GM23338 (cell line): ENCODE results near the gene CFAP100. TPM values are rescaled to one million over a fixed set of nuclear protein-coding genes. Genes with fewer than 3 reads are reported as not detected.
A peak's percentile ranks its signal among the peaks of the same experiment; 100 is the strongest.

Experiments used
- ATAC-seq: fragments of 200-7000 bp; cut with Tn5 transposase; 3 replicates; pipeline ENCODE4 v1.9.1; 2020
- DNase-seq: peaks from one replicate; pipeline ENCODE4 v3.0.0-alpha.2; 2015; ENCODE audit warnings: low spot score
- H2AFZ ChIP-seq: fragments of 200-600 bp; sonication (generic); 2 replicates; pipeline ENCODE4 v1.8.0; 2016; ENCODE audit warnings: antibody characterized with exemption, mild to moderate bottlenecking, moderate library complexity
- H3F3A ChIP-seq: fragments of 200-600 bp; sonication (generic); replicated peaks from 2 replicates; pipeline ENCODE4 v1.8.0; 2017; ENCODE audit warnings: antibody characterized with exemption, mixed run types, low read depth
- H3K27ac ChIP-seq: fragments of 200-600 bp; sonication (generic); 2 replicates; pipeline ENCODE4 v1.6.1; 2016; ENCODE audit warnings: low read depth
- H3K27me3 ChIP-seq: fragments of 200-600 bp; sonication (generic); 2 replicates; pipeline ENCODE4 v1.8.0; 2016; ENCODE audit warnings: mild to moderate bottlenecking, mixed run types, moderate library complexity; ENCODE audit not compliant: insufficient read depth
- H3K36me3 ChIP-seq: fragments of 200-600 bp; sonication (generic); 2 replicates; pipeline ENCODE4 v1.8.0; 2016; ENCODE audit warnings: mild to moderate bottlenecking; ENCODE audit not compliant: insufficient read depth
- H3K4me1 ChIP-seq: fragments of 200-600 bp; sonication (generic); 2 replicates; pipeline ENCODE4 v1.8.0; 2016; ENCODE audit warnings: mild to moderate bottlenecking, moderate library complexity; ENCODE audit not compliant: insufficient read depth
- H3K4me2 ChIP-seq: fragments of 200-600 bp; sonication (generic); 2 replicates; pipeline ENCODE4 v1.7.1; 2017; ENCODE audit warnings: mixed run types
- H3K4me3 ChIP-seq: fragments of 200-600 bp; sonication (generic); 2 replicates; pipeline ENCODE4 v1.6.1; 2016; ENCODE audit warnings: mixed run types
- H3K79me2 ChIP-seq: fragments of 200-600 bp; sonication (generic); replicated peaks from 2 replicates; pipeline ENCODE4 v1.8.0; 2017; ENCODE audit warnings: mild to moderate bottlenecking; ENCODE audit not compliant: insufficient read depth
- H3K9me2 ChIP-seq: fragments of 200-600 bp; sonication (generic); 2 replicates; pipeline ENCODE4 v1.8.0; 2017; ENCODE audit not compliant: insufficient read depth
- H4K20me1 ChIP-seq: fragments of 200-600 bp; sonication (generic); replicated peaks from 2 replicates; pipeline ENCODE4 v1.8.0; 2017; ENCODE audit warnings: mild to moderate bottlenecking; ENCODE audit not compliant: insufficient read depth
- H3K27ac Mint-ChIP-seq: 2 replicates; pipeline ENCODE4 v1.8.0; 2020; ENCODE audit warnings: inconsistent platforms, mild to moderate bottlenecking, moderate library complexity, mixed read lengths
- H3K27me3 Mint-ChIP-seq: 3 replicates; pipeline ENCODE4 v1.8.0; 2022; ENCODE audit warnings: low read depth, mild to moderate bottlenecking, moderate library complexity, mixed read lengths, inconsistent platforms; ENCODE audit not compliant: insufficient read depth, poor library complexity
- H3K36me3 Mint-ChIP-seq: 3 replicates; pipeline ENCODE4 v1.8.0; 2021; ENCODE audit warnings: low read depth, mild to moderate bottlenecking, inconsistent platforms, moderate library complexity, mixed read lengths
- H3K4me1 Mint-ChIP-seq: 3 replicates; pipeline ENCODE4 v1.8.0; 2020; ENCODE audit warnings: mild to moderate bottlenecking, inconsistent platforms, mixed read lengths
- H3K4me3 Mint-ChIP-seq: 3 replicates; pipeline ENCODE4 v1.8.0; 2021; ENCODE audit warnings: moderate library complexity, mild to moderate bottlenecking, inconsistent platforms, mixed read lengths
- H3K9me3 Mint-ChIP-seq: 3 replicates; pipeline ENCODE4 v1.8.0; 2020; ENCODE audit warnings: moderate library complexity, mild to moderate bottlenecking, inconsistent platforms, mixed read lengths
- EZH2phosphoT487 ChIP-seq: fragments of 200-600 bp; sonication (generic); IDR thresholded peaks from one replicate; pipeline ENCODE4 v1.8.1; 2018; ENCODE audit warnings: antibody characterized with exemption; ENCODE audit not compliant: unreplicated experiment
- ZNF114 ChIP-seq: fragments of 250-450 bp; sonication (Bioruptor Pico); IDR thresholded peaks from 2 replicates; pipeline ENCODE4 v1.5.0; 2020; ENCODE audit warnings: mild to moderate bottlenecking, moderate library complexity
- polyA plus RNA-seq: library from polyadenylated mRNA; unstranded; fragments of >200 nt; fragmentation: Nextera tagmentation; extraction: Ambion mirVana; gene quantifications from 2 replicates; pipeline ENCODE4 v1.2.1, GENCODE V29; 2016
- total RNA-seq: library from RNA; depleted of rRNA; stranded (reverse); fragments of >200 nt; shearing (Covaris generic); gene quantifications from 2 replicates; pipeline ENCODE4 v1.2.3, GENCODE V29; 2014
- TF ChIP-seq, protein P1 (sequence below): fragments of 250-450 bp; sonication (Bioruptor Pico); IDR thresholded peaks from 2 replicates; pipeline ENCODE4 v1.5.0; 2020; ENCODE audit warnings: mild to moderate bottlenecking, moderate library complexity
- TF ChIP-seq, protein P2 (sequence below): IDR thresholded peaks from one replicate; pipeline ENCODE4 v1.6.1; 2018; ENCODE audit warnings: antibody characterized with exemption; ENCODE audit not compliant: unreplicated experiment
- TF ChIP-seq, protein P3 (sequence below): IDR thresholded peaks from 2 replicates; pipeline ENCODE4 v1.6.1; 2016; ENCODE audit warnings: antibody characterized with exemption

The CFAP100 gene
- total and polyA plus RNA-seq, 2 experiments from 2014 or later = 0.07 TPM; not detected in 1

DNA sequence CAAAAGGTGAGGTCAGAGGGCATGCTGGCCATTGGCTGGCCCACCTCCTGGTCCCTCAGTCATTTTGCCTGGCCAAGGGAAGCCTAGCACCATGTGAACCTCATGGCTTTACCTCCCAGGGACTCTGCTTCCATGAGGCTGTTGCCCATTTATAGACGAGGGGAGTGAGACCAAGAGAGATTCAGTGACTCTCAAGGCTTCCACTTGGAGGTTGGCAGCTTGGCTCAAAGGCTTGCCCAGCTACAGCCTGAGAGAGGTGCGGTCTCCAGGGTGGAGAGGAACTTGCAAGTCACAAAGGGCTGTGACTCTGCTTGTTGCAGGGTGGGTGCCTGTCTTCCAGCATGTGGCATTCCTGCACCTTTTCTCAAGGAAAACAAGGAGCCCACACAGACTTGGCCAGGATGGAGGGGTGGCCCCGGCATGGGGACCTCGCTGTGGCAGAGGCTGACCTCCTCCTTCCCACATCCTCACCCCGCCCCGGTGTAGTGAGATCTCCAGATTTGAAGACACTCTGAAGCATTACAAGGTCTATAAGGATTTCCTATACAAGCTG, 24.5 kb downstream of the CFAP100 start (continued):
- TF ChIP-seq, protein P1, sequence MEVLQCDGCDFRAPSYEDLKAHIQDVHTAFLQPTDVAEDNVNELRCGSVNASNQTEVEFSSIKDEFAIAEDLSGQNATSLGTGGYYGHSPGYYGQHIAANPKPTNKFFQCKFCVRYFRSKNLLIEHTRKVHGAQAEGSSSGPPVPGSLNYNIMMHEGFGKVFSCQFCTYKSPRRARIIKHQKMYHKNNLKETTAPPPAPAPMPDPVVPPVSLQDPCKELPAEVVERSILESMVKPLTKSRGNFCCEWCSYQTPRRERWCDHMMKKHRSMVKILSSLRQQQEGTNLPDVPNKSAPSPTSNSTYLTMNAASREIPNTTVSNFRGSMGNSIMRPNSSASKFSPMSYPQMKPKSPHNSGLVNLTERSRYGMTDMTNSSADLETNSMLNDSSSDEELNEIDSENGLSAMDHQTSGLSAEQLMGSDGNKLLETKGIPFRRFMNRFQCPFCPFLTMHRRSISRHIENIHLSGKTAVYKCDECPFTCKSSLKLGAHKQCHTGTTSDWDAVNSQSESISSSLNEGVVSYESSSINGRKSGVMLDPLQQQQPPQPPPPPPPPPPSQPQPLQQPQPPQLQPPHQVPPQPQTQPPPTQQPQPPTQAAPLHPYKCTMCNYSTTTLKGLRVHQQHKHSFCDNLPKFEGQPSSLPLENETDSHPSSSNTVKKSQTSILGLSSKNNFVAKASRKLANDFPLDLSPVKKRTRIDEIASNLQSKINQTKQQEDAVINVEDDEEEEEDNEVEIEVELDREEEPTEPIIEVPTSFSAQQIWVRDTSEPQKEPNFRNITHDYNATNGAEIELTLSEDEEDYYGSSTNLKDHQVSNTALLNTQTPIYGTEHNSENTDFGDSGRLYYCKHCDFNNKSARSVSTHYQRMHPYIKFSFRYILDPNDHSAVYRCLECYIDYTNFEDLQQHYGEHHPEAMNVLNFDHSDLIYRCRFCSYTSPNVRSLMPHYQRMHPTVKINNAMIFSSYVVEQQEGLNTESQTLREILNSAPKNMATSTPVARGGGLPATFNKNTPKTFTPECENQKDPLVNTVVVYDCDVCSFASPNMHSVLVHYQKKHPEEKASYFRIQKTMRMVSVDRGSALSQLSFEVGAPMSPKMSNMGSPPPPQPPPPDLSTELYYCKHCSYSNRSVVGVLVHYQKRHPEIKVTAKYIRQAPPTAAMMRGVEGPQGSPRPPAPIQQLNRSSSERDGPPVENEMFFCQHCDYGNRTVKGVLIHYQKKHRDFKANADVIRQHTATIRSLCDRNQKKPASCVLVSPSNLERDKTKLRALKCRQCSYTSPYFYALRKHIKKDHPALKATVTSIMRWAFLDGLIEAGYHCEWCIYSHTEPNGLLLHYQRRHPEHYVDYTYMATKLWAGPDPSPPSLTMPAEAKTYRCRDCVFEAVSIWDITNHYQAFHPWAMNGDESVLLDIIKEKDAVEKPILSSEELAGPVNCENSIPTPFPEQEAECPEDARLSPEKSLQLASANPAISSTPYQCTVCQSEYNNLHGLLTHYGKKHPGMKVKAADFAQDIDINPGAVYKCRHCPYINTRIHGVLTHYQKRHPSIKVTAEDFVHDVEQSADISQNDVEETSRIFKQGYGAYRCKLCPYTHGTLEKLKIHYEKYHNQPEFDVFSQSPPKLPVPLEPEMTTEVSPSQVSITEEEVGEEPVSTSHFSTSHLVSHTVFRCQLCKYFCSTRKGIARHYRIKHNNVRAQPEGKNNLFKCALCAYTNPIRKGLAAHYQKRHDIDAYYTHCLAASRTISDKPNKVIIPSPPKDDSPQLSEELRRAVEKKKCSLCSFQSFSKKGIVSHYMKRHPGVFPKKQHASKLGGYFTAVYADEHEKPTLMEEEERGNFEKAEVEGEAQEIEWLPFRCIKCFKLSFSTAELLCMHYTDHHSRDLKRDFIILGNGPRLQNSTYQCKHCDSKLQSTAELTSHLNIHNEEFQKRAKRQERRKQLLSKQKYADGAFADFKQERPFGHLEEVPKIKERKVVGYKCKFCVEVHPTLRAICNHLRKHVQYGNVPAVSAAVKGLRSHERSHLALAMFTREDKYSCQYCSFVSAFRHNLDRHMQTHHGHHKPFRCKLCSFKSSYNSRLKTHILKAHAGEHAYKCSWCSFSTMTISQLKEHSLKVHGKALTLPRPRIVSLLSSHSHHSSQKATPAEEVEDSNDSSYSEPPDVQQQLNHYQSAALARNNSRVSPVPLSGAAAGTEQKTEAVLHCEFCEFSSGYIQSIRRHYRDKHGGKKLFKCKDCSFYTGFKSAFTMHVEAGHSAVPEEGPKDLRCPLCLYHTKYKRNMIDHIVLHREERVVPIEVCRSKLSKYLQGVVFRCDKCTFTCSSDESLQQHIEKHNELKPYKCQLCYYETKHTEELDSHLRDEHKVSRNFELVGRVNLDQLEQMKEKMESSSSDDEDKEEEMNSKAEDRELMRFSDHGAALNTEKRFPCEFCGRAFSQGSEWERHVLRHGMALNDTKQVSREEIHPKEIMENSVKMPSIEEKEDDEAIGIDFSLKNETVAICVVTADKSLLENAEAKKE (CRISPR knock-in tag) = no peak
- TF ChIP-seq EZH2phosphoT487 = no peak

DNA sequence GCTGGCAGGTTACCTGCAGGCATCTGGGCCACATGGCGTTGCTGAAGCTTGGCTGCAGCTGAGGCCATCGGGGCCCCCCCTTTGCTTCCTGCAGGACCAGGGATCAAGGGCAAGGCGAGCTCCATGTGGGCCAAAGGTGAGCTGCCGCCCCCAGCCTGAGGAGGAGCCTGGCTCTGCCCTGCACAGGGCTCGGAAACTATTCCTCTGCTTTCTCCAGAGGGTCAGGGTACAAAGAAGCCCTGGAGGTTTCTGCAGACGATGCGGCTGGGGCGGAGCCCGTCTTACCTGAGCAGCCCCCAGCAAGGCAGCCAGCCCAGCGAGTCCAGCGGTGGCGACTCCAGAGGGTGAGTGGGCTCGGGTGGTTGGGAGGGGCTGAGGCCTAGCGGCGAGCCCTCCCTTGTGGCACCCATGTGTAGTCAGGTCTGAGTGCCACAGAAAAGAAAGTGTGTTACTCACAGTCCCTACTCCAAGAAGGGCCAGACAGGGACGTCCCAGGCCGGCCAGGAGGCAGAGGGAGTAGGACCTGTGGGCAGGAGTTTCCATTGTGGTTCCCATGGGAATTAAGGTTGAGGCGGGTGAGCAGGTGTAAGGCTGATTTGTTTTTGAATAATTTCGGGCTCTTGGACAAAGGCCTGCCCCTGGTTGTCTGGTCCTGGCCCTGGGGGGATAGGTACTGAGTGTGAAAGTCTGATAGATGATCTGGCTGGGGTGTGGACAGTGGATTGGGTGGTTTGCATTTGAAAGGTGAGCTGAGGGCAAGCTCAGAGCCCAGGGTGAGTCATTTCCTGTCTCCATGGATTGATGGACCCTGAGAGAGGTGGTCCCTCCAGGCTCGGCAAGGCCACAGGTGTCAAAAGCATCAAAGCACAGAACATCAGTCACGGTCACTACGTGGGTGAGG, 25.4 kb downstream of the CFAP100 start:
- Histone ChIP-seq H3F3A (no peaks in the 10 kb centered on the region), H2AFZ (peak overlapping the region; percentile 72; the same call in 1 of the 2 replicates), H3K79me2 (no peaks in the 10 kb centered on the region), H3K27ac (no peak overlapping the region), H3K36me3 (no peaks in the 10 kb centered on the region), H3K9me2 (no peaks in the 10 kb centered on the region), H3K4me1 (no peaks in the 10 kb centered on the region; the same call in 1 of the 2 replicates), H3K4me3 (no peak overlapping the region), H3K4me2 (no peak overlapping the region; the same call in 1 of the 2 replicates), H3K27me3 (no peaks in the 10 kb centered on the region), H4K20me1 (no peaks in the 10 kb centered on the region)
- peaks cover 14% of the 10 kb centered on the region for H3K4me1 Mint-ChIP-seq
- TF ChIP-seq, protein P2, sequence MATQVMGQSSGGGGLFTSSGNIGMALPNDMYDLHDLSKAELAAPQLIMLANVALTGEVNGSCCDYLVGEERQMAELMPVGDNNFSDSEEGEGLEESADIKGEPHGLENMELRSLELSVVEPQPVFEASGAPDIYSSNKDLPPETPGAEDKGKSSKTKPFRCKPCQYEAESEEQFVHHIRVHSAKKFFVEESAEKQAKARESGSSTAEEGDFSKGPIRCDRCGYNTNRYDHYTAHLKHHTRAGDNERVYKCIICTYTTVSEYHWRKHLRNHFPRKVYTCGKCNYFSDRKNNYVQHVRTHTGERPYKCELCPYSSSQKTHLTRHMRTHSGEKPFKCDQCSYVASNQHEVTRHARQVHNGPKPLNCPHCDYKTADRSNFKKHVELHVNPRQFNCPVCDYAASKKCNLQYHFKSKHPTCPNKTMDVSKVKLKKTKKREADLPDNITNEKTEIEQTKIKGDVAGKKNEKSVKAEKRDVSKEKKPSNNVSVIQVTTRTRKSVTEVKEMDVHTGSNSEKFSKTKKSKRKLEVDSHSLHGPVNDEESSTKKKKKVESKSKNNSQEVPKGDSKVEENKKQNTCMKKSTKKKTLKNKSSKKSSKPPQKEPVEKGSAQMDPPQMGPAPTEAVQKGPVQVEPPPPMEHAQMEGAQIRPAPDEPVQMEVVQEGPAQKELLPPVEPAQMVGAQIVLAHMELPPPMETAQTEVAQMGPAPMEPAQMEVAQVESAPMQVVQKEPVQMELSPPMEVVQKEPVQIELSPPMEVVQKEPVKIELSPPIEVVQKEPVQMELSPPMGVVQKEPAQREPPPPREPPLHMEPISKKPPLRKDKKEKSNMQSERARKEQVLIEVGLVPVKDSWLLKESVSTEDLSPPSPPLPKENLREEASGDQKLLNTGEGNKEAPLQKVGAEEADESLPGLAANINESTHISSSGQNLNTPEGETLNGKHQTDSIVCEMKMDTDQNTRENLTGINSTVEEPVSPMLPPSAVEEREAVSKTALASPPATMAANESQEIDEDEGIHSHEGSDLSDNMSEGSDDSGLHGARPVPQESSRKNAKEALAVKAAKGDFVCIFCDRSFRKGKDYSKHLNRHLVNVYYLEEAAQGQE = no peak
- no peak for TF ChIP-seq ZNF114
- TF ChIP-seq, protein P3, sequence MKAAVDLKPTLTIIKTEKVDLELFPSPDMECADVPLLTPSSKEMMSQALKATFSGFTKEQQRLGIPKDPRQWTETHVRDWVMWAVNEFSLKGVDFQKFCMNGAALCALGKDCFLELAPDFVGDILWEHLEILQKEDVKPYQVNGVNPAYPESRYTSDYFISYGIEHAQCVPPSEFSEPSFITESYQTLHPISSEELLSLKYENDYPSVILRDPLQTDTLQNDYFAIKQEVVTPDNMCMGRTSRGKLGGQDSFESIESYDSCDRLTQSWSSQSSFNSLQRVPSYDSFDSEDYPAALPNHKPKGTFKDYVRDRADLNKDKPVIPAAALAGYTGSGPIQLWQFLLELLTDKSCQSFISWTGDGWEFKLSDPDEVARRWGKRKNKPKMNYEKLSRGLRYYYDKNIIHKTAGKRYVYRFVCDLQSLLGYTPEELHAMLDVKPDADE = peak; percentile 28; the same call in 1 of the 2 replicates
- peak; percentile 18 for ATAC-seq
- peaks cover 11% of the 10 kb centered on the region for H3K27me3 Mint-ChIP-seq
- H3K9me3 Mint-ChIP-seq = no peaks in the 10 kb centered on the region
- peak; percentile 37 for DNase-seq
- peak overlapping the region; percentile 6; the same call in 1 of the 3 replicates for H3K4me3 Mint-ChIP-seq
- peaks cover 2% of the 10 kb centered on the region; the same call in 1 of the 3 replicates for H3K36me3 Mint-ChIP-seq
- H3K27ac Mint-ChIP-seq = peak overlapping the region; percentile 5; the same call in 1 of the 2 replicates
